ENCODE measurements around the gene THUMPD3. TPM values are rescaled to one million over a fixed set of nuclear protein-coding genes. Genes with fewer than 3 reads are reported as not detected.
A peak's percentile ranks its signal among the peaks of the same experiment; 100 is the strongest.

The THUMPD3 gene
- total RNA-seq, 3 donors from 2014 or later: 22.2 to 36.4 (median 25.2) TPM

DNA sequence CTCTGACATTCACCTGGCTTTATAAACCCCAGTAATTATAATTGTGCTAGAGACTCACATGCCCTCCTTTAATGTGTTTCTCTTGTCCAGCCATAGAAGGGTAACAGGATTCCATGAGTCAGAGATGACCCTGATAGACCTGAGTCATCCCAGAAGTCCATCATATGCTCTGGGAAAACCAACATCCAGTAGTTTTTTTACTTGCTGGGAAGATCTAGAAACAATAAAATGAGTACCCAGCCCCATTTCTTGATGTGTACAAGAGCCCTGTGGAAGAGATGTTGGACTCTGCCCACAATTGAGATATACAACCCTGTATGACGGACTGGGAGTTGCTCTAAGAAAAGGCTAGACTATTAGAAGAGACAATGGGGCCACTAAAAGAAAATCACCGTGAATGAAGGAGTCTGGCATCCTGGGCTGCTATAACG, 22.4 kb upstream of the THUMPD3 start:
- Histone ChIP-seq H3K4me1 (no peaks in the 10 kb centered on the region), H3K4me3 (no peak overlapping the region), H3K9me3 (no peaks in the 10 kb centered on the region), H3K27me3 (no peaks in the 10 kb centered on the region), H3K27ac (peak overlapping the region; percentile 7 to 58), H3K36me3 (no peaks in the 10 kb centered on the region)
- TF ChIP-seq POLR2AphosphoS5 (IDR thresholded peaks at IDR 0.05) (no peak), POLR2A (IDR thresholded peaks at IDR 0.05) (no peak)
- TF ChIP-seq, protein P1, sequence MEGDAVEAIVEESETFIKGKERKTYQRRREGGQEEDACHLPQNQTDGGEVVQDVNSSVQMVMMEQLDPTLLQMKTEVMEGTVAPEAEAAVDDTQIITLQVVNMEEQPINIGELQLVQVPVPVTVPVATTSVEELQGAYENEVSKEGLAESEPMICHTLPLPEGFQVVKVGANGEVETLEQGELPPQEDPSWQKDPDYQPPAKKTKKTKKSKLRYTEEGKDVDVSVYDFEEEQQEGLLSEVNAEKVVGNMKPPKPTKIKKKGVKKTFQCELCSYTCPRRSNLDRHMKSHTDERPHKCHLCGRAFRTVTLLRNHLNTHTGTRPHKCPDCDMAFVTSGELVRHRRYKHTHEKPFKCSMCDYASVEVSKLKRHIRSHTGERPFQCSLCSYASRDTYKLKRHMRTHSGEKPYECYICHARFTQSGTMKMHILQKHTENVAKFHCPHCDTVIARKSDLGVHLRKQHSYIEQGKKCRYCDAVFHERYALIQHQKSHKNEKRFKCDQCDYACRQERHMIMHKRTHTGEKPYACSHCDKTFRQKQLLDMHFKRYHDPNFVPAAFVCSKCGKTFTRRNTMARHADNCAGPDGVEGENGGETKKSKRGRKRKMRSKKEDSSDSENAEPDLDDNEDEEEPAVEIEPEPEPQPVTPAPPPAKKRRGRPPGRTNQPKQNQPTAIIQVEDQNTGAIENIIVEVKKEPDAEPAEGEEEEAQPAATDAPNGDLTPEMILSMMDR (IDR thresholded peaks at IDR 0.05): no peak
- intact Hi-C loops (cut with DNase I; ENCODE audit: low total_unique reads): no loop called here
- DNase-seq (ENCODE audit: low spot score in 2 of 2): no peak

DNA sequence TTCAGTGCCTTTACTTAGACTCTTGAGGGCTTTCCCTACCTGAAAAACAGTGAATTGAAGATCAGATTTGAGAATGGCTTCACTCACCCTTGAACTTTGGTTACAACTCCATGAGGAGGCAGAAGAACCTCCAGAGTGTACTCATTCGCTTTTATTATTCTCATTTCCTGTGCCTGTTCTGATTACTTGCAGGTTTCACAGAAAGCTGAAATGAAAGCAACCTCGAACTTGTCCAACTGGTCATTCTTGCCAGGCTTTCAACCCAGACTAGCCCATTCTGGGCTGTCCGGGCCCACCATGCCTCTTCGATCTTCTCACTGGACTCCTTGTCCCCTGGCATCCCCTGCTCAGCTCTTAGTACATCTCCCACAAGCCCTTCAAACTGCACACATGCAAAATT, 20.2 kb upstream of the THUMPD3 start:
- Histone ChIP-seq H3K4me3 (no peak overlapping the region), H3K27ac (peak overlapping the region; percentile 8 to 38), H3K27me3 (no peaks in the 10 kb centered on the region), H3K9me3 (no peaks in the 10 kb centered on the region), H3K36me3 (no peaks in the 10 kb centered on the region), H3K4me1 (no peaks in the 10 kb centered on the region)
- DNase-seq (ENCODE audit: low spot score in 2 of 2): no peak
- intact Hi-C loops (cut with DNase I; ENCODE audit: low total_unique reads): no loop called here
- no peak for TF ChIP-seq POLR2AphosphoS5 (IDR thresholded peaks at IDR 0.05)
- TF ChIP-seq, protein P1 (IDR thresholded peaks at IDR 0.05): no peak
- no peak for TF ChIP-seq POLR2A (IDR thresholded peaks at IDR 0.05)

DNA sequence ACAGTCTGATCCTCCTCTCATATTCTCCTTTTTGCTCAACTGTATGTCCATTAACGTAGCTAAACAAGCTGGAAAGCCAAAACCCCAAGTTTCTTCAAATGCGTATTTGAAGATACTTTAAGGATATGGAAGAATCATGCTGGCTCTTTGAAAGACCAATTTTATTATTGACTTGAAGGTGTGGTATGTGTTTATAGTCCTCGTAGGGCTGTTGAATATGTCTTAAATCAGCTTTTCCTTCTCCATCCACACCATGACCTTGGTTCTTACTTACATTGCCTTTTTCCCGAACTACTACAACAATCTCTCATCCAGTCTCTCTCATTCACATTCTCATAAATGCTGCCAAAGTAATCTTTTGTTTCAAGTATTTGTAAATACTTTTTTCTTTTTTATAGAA, 19.7 kb upstream of the THUMPD3 start:
- H3K27me3 ChIP-seq: no peaks in the 10 kb centered on the region
- no peaks in the 10 kb centered on the region for H3K9me3 ChIP-seq
- DNase-seq (ENCODE audit: low spot score in 2 of 2): no peak
- no peak overlapping the region for H3K4me3 ChIP-seq
- no peaks in the 10 kb centered on the region for H3K4me1 ChIP-seq
- intact Hi-C loops (cut with DNase I; ENCODE audit: low total_unique reads): no loop called here
- H3K36me3 ChIP-seq: no peaks in the 10 kb centered on the region
- H3K27ac ChIP-seq: peak overlapping the region in 1 of 2 donors; percentile 8
- TF ChIP-seq, protein P1 (IDR thresholded peaks at IDR 0.05): no peak
- TF ChIP-seq POLR2A (IDR thresholded peaks at IDR 0.05) (no peak), POLR2AphosphoS5 (IDR thresholded peaks at IDR 0.05) (no peak)

DNA sequence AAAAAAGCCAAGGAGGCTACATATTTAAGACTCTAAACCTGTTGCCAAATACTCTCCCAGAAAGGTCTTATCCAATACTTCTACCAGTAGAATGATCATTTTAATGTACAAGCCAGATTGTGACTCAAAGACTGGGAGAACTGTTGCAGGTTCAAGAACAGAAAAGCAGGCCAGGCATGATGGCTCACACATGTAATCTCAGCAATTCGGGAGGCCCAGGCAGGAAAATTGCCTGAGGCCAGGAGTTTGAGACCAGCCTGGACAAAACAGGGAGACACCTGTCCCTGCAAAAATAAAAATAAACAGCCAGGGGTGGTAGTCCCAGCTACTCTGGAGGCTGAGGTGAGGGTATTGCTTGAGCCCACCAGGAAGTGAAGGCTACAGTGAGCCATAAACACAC, 17.8 kb upstream of the THUMPD3 start:
- H3K27me3 ChIP-seq: no peaks in the 10 kb centered on the region
- no peak overlapping the region for H3K4me3 ChIP-seq
- TF ChIP-seq POLR2AphosphoS5 (IDR thresholded peaks at IDR 0.05) (no peak), POLR2A (IDR thresholded peaks at IDR 0.05) (no peak)
- TF ChIP-seq, protein P1 (IDR thresholded peaks at IDR 0.05): no peak
- H3K36me3 ChIP-seq: no peaks in the 10 kb centered on the region
- no peak for DNase-seq (ENCODE audit: low spot score in 2 of 2)
- no peaks in the 10 kb centered on the region for H3K4me1 ChIP-seq
- intact Hi-C loops (cut with DNase I; ENCODE audit: low total_unique reads): no loop called here
- H3K9me3 ChIP-seq: no peaks in the 10 kb centered on the region
- no peak overlapping the region for H3K27ac ChIP-seq

DNA sequence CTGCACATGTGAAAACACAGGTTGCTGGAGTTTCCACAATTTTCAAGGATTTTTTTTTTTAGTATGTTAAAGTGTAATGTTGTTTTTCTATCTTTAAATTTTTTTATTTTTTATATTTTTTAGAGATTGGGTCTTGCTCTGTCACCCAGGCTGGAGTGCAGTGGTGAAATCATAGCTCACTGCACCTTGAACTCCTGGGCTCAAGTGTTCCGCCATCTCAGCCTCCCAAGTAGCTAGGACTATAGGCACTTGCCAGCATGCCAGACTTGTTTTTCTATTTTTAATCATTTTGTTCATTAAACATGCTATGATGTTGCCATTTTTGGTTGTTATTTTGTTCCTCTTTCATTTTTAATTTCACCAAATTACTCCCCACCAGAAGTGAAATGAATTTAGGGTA, 16.7 kb upstream of the THUMPD3 start:
- Histone ChIP-seq H3K27ac (no peak overlapping the region), H3K4me1 (peaks cover 0 to 3% of the 10 kb centered on the region in 2 donors)
- TF ChIP-seq POLR2AphosphoS5 (IDR thresholded peaks at IDR 0.05) (no peak), POLR2A (IDR thresholded peaks at IDR 0.05) (no peak)
- TF ChIP-seq, protein P1 (IDR thresholded peaks at IDR 0.05): no peak

More for the DNA sequence above, 16.7 kb upstream of the THUMPD3 start:
- Histone ChIP-seq H3K9me3 (no peaks in the 10 kb centered on the region), H3K27me3 (no peaks in the 10 kb centered on the region), H3K36me3 (no peaks in the 10 kb centered on the region), H3K4me3 (no peak overlapping the region)
- DNase-seq (ENCODE audit: low spot score in 2 of 2): no peak
- intact Hi-C loops (cut with DNase I; ENCODE audit: low total_unique reads): no loop called here

Measured in breast epithelium (tissue), 4 donors.